SK-N-SH (cell line): ENCODE results near the gene PRKACA.

ENCODE experiments used
- RAD21 ChIP-seq: IDR thresholded peaks from 2 replicates; pipeline ENCODE4 v1.6.1; 2012; ENCODE audit warnings: mild to moderate bottlenecking, low read length
- SMC3 ChIP-seq: IDR thresholded peaks from 2 replicates; pipeline ENCODE4 v1.6.1; 2012; ENCODE audit warnings: low read depth, low read length, improper control_type of control experiment

- TF ChIP-seq SMC3: no peak
- TF ChIP-seq RAD21: no peak
Observed at GRCh38 chr19:14138576-14139265, 21.2 kb upstream of the PRKACA start.
